K562 (cell line): ENCODE measurements around the gene CTDSP1. TPM values are rescaled to one million over a fixed set of nuclear protein-coding genes. Genes with fewer than 3 reads are reported as not detected.

ENCODE experiments used
- CTBP1 ChIP-seq: fragments of 450-650 bp; IDR thresholded peaks from 2 replicates; pipeline ENCODE4 v1.6.1; 2016; ENCODE audit warnings: borderline replicate concordance
- DNMT1 ChIP-seq: fragments of 450-650 bp; IDR thresholded peaks from 2 replicates; pipeline ENCODE4 v1.6.1; 2016; ENCODE audit warnings: antibody characterized with exemption, mild to moderate bottlenecking
- ETV6 ChIP-seq, 3 experiments: fragments of 150-350 bp in 1 of 3; sonication (generic) in 1 of 3; formaldehyde crosslinking in 1 of 3; IDR thresholded peaks; 2 replicates each; pipeline versions ENCODE4 v1.6.1 to v1.8.0; 2014 to 2022; ENCODE audit warnings: borderline replicate concordance in 2 of 3, low read depth in 2 of 3, antibody characterized with exemption in 1 of 3, low read length in 1 of 3, mild to moderate bottlenecking in 1 of 3, missing genetic modification reagents in 1 of 3
- JUND ChIP-seq, 2 experiments: IDR thresholded peaks; 2 replicates in 1 of 2; 3 replicates in 1 of 2; pipeline ENCODE4 v1.6.1; 2011; ENCODE audit warnings: borderline replicate concordance in 2 of 2, low read depth in 2 of 2, low read length in 2 of 2, improper control_type of control experiment in 1 of 2, missing biosample characterization in 1 of 2, missing genetic modification characterization in 1 of 2, missing genetic modification reagents in 1 of 2
- SLC30A9 ChIP-seq: fragments of 250-450 bp; sonication (Bioruptor Pico); IDR thresholded peaks from 2 replicates; pipeline ENCODE4 v1.8.0; 2022; ENCODE audit warnings: mild to moderate bottlenecking, moderate library complexity
- TBL1XR1 ChIP-seq, 2 experiments: IDR thresholded peaks; 2 replicates each; pipeline ENCODE4 v1.6.1; 2012; ENCODE audit warnings: improper control_type of control experiment in 2 of 2, low read length in 2 of 2, mild to moderate bottlenecking in 1 of 2
- XRCC4 ChIP-seq: IDR thresholded peaks from one replicate; pipeline ENCODE4 v1.6.1; 2011; ENCODE audit not compliant: insufficient read depth, insufficient read length; ENCODE audit errors: extremely low read depth
- ZFX ChIP-seq: sonication (generic); formaldehyde crosslinking; IDR thresholded peaks from 2 replicates; pipeline ENCODE4 v1.8.0; 2022; ENCODE audit warnings: mild to moderate bottlenecking, missing genetic modification reagents, moderate library complexity
- ZNF707 ChIP-seq: fragments of 250-450 bp; sonication (Bioruptor Pico); conservative IDR thresholded peaks from 2 replicates; pipeline ENCODE4 v1.8.0; 2022; ENCODE audit warnings: inconsistent platforms, mild to moderate bottlenecking, moderate library complexity
- polyA plus RNA-seq, 8 experiments: library from polyadenylated mRNA; depleted of rRNA in 4 of 8; stranded (reverse) in 5 of 8; unstranded in 3 of 8; fragments of >200 nt; fragmentation: Nextera tagmentation in 2 of 8; fragmentation: Illumina TruSeq in 1 of 8; extraction: Ambion mirVana in 2 of 8; extraction: Trizol in 1 of 8; gene quantifications; 2 replicates each; pipeline versions ENCODE4 v1.2.1 to v1.2.3, GENCODE V29; 2011 to 2014; ENCODE audit warnings: inconsistent platforms in 1 of 8, missing spikeins in 1 of 8
- total RNA-seq, 7 experiments: library from RNA; depleted of rRNA in 6 of 7; stranded (reverse); fragments of >200 nt in 6 of 7; fragmentation: Illumina TruSeq in 2 of 7; extraction: Trizol in 2 of 7; gene quantifications; 2 replicates each; pipeline versions ENCODE4 v1.2.1 to v1.2.3, GENCODE V29; 2011 to 2021; ENCODE audit warnings: low replicate concordance in 1 of 7
- TF ChIP-seq, protein P1 (sequence below): sonication (generic); formaldehyde crosslinking; IDR thresholded peaks from 2 replicates; pipeline ENCODE4 v1.8.0; 2022; ENCODE audit warnings: mild to moderate bottlenecking, missing genetic modification reagents
- TF ChIP-seq, protein P2 (sequence below), 2 experiments: fragments of 150-350 bp in 1 of 2; IDR thresholded peaks; 2 replicates each; pipeline ENCODE4 v1.6.1; 2012 to 2016; ENCODE audit warnings: low read depth in 2 of 2, low read length in 2 of 2, mild to moderate bottlenecking in 1 of 2, moderate library complexity in 1 of 2
- TF ChIP-seq, protein P3 (sequence below): fragments of 250-450 bp; sonication (Bioruptor Pico); IDR thresholded peaks from 2 replicates; pipeline ENCODE4 v1.9.0; 2021; ENCODE audit warnings: mild to moderate bottlenecking
- TF ChIP-seq, protein P4 (sequence below): fragments of 250-450 bp; sonication (Bioruptor Pico); IDR thresholded peaks from 2 replicates; pipeline ENCODE4 v1.5.1; 2021; ENCODE audit warnings: mild to moderate bottlenecking
- TF ChIP-seq, protein P5 (sequence below): fragments of 250-450 bp; sonication (Bioruptor Pico); IDR thresholded peaks from 2 replicates; pipeline ENCODE4 v1.5.0; 2021; ENCODE audit warnings: mild to moderate bottlenecking, borderline replicate concordance

The CTDSP1 gene
- total and polyA plus RNA-seq, 9 of the 15 experiments (the other 6 are each of a cell fraction or from before 2014, with no cell fraction given), result 2.4 to 74.8 (median 45.8) TPM

DNA sequence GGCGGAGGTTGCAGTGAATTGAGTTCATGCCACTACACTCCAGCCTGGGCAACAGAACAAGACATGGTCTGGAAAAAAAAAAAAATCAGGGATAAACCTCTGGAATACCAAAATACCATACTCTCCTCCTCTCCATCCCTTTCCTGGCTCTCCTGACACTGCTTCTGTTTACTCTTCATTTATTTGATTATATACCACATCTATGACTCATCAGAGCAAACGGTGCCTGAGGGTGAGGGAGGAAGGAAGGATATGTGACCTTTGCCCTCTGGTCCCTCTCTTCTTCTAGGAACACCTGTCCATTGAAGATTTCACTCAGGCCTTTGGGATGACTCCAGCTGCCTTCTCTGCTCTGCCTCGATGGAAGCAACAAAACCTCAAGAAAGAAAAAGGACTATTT is 49.3 kb downstream of the CTDSP1 start (continued):
- TF ChIP-seq XRCC4, result no peak
- TF ChIP-seq, protein P1, sequence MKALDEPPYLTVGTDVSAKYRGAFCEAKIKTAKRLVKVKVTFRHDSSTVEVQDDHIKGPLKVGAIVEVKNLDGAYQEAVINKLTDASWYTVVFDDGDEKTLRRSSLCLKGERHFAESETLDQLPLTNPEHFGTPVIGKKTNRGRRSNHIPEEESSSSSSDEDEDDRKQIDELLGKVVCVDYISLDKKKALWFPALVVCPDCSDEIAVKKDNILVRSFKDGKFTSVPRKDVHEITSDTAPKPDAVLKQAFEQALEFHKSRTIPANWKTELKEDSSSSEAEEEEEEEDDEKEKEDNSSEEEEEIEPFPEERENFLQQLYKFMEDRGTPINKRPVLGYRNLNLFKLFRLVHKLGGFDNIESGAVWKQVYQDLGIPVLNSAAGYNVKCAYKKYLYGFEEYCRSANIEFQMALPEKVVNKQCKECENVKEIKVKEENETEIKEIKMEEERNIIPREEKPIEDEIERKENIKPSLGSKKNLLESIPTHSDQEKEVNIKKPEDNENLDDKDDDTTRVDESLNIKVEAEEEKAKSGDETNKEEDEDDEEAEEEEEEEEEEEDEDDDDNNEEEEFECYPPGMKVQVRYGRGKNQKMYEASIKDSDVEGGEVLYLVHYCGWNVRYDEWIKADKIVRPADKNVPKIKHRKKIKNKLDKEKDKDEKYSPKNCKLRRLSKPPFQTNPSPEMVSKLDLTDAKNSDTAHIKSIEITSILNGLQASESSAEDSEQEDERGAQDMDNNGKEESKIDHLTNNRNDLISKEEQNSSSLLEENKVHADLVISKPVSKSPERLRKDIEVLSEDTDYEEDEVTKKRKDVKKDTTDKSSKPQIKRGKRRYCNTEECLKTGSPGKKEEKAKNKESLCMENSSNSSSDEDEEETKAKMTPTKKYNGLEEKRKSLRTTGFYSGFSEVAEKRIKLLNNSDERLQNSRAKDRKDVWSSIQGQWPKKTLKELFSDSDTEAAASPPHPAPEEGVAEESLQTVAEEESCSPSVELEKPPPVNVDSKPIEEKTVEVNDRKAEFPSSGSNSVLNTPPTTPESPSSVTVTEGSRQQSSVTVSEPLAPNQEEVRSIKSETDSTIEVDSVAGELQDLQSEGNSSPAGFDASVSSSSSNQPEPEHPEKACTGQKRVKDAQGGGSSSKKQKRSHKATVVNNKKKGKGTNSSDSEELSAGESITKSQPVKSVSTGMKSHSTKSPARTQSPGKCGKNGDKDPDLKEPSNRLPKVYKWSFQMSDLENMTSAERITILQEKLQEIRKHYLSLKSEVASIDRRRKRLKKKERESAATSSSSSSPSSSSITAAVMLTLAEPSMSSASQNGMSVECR (CRISPR knock-in tag), result no peak
- no peak for TF ChIP-seq ZFX (CRISPR knock-in tag)
- TF ChIP-seq JUND (IDR thresholded peaks at IDR 0.05; ENCODE audit: borderline replicate concordance, low read depth, low read length), result peak; percentile 69; the same call in 1 of the 2 replicates
- TF ChIP-seq JUND (tag; IDR thresholded peaks at IDR 0.05; ENCODE audit: borderline replicate concordance, low read depth, low read length), result peak; percentile 38; the same call in 1 of the 3 replicates
- TF ChIP-seq DNMT1, result no peak
- TF ChIP-seq, protein P2, sequence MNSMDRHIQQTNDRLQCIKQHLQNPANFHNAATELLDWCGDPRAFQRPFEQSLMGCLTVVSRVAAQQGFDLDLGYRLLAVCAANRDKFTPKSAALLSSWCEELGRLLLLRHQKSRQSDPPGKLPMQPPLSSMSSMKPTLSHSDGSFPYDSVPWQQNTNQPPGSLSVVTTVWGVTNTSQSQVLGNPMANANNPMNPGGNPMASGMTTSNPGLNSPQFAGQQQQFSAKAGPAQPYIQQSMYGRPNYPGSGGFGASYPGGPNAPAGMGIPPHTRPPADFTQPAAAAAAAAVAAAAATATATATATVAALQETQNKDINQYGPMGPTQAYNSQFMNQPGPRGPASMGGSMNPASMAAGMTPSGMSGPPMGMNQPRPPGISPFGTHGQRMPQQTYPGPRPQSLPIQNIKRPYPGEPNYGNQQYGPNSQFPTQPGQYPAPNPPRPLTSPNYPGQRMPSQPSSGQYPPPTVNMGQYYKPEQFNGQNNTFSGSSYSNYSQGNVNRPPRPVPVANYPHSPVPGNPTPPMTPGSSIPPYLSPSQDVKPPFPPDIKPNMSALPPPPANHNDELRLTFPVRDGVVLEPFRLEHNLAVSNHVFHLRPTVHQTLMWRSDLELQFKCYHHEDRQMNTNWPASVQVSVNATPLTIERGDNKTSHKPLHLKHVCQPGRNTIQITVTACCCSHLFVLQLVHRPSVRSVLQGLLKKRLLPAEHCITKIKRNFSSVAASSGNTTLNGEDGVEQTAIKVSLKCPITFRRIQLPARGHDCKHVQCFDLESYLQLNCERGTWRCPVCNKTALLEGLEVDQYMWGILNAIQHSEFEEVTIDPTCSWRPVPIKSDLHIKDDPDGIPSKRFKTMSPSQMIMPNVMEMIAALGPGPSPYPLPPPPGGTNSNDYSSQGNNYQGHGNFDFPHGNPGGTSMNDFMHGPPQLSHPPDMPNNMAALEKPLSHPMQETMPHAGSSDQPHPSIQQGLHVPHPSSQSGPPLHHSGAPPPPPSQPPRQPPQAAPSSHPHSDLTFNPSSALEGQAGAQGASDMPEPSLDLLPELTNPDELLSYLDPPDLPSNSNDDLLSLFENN (IDR thresholded peaks at IDR 0.05; ENCODE audit: low read depth in 2 of 2, low read length in 2 of 2), result no peak
- TF ChIP-seq, protein P3, sequence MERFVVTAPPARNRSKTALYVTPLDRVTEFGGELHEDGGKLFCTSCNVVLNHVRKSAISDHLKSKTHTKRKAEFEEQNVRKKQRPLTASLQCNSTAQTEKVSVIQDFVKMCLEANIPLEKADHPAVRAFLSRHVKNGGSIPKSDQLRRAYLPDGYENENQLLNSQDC (CRISPR knock-in tag), result no peak
- no peak for TF ChIP-seq ETV6 (IDR thresholded peaks at IDR 0.05; ENCODE audit: borderline replicate concordance in 1 of 2, low read depth in 2 of 2, low read length in 1 of 2)
- no peak for TF ChIP-seq ETV6 (CRISPR knock-in tag; IDR thresholded peaks at IDR 0.05; ENCODE audit: borderline replicate concordance)
- TF ChIP-seq, protein P4, sequence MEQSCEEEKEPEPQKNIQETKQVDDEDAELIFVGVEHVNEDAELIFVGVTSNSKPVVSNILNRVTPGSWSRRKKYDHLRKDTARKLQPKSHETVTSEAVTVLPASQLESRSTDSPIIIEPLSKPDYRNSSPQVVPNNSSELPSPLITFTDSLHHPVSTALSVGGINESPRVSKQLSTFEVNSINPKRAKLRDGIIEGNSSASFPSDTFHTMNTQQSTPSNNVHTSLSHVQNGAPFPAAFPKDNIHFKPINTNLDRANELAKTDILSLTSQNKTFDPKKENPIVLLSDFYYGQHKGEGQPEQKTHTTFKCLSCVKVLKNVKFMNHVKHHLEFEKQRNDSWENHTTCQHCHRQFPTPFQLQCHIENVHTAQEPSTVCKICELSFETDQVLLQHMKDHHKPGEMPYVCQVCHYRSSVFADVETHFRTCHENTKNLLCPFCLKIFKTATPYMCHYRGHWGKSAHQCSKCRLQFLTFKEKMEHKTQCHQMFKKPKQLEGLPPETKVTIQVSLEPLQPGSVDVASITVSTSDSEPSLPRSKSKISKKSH (CRISPR knock-in tag), result no peak
- no peak for TF ChIP-seq ZNF707
- TF ChIP-seq TBL1XR1 (IDR thresholded peaks at IDR 0.05; ENCODE audit: low read length in 2 of 2), result no peak
- no peak for TF ChIP-seq SLC30A9 (CRISPR knock-in tag)
- peak; percentile 28; the same call in 1 of the 2 replicates for TF ChIP-seq CTBP1
- TF ChIP-seq, protein P5, sequence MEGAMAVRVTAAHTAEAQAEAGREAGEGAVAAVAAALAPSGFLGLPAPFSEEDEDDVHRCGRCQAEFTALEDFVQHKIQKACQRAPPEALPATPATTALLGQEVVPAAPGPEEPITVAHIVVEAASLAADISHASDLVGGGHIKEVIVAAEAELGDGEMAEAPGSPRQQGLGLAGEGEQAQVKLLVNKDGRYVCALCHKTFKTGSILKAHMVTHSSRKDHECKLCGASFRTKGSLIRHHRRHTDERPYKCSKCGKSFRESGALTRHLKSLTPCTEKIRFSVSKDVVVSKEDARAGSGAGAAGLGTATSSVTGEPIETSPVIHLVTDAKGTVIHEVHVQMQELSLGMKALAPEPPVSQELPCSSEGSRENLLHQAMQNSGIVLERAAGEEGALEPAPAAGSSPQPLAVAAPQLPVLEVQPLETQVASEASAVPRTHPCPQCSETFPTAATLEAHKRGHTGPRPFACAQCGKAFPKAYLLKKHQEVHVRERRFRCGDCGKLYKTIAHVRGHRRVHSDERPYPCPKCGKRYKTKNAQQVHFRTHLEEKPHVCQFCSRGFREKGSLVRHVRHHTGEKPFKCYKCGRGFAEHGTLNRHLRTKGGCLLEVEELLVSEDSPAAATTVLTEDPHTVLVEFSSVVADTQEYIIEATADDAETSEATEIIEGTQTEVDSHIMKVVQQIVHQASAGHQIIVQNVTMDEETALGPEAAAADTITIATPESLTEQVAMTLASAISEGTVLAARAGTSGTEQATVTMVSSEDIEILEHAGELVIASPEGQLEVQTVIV (CRISPR knock-in tag), result no peak
